Right lobe of liver (tissue), 6 donors: ENCODE measurements around the gene EHD3. TPM values are rescaled to one million over a fixed set of nuclear protein-coding genes. Genes with fewer than 3 reads are reported as not detected.

Experiments used
- ATAC-seq, 4 donors: fragments of 200-7000 bp; cut with Tn5 transposase; one replicate each; pipeline ENCODE4 v1.9.1; 2020; ENCODE audit warnings: mild to moderate bottlenecking in 4 of 4, moderate library complexity in 4 of 4
- DNase-seq, 3 donors: peaks; one replicate each; pipeline ENCODE4 v3.0.0-alpha.2; 2020
- H3K27ac ChIP-seq, 3 donors: fragments of 200-600 bp; one replicate each; pipeline ENCODE4 v1.8.0; 2022
- H3K27me3 ChIP-seq, 2 donors: fragments of 200-600 bp; one replicate each; pipeline ENCODE4 v1.8.0; 2022
- H3K36me3 ChIP-seq, 4 donors: fragments of 200-600 bp; sonication (generic) in 1 of 4; one replicate each; pipeline versions ENCODE4 v1.5.1 to v1.8.0; 2017 to 2022; ENCODE audit warnings: control low read depth in 1 of 4
- H3K4me1 ChIP-seq, 4 donors: fragments of 200-600 bp; sonication (generic) in 1 of 4; one replicate each; pipeline versions ENCODE4 v1.5.1 to v1.8.0; 2017 to 2022; ENCODE audit warnings: control low read depth in 1 of 4
- H3K4me3 ChIP-seq, 3 donors: fragments of 200-600 bp; one replicate each; pipeline ENCODE4 v1.8.0; 2022
- H3K9me3 ChIP-seq, 4 donors: fragments of 200-600 bp; sonication (generic) in 1 of 4; one replicate each; pipeline versions ENCODE4 v1.5.1 to v1.8.0; 2017 to 2022; ENCODE audit warnings: control low read depth in 1 of 4
- POLR2A ChIP-seq: fragments of 450-650 bp; IDR thresholded peaks from one replicate; pipeline ENCODE4 v1.6.1; 2017; ENCODE audit warnings: antibody characterized with exemption, mild to moderate bottlenecking
- WGBS: methylation state at CpG from one replicate; pipeline ENCODE4 v1.1.6; 2018; ENCODE audit warnings: low coverage, low lambda C conversion rate; ENCODE audit not compliant: insufficient coverage; ENCODE audit errors: missing lambda C conversion rate; 5-methylcytosine and 5-hydroxymethylcytosine counted together
- intact Hi-C, 2 donors: fragments of 100-400 bp; cut with DNase I; formaldehyde crosslinking; loops; one replicate each; pipeline versions ENCODE4 v1.11.2 to v1.14.1; 2022
- total RNA-seq, 6 experiments: library from RNA; depleted of rRNA in 2 of 6; stranded (reverse); fragments of >200 nt in 2 of 6; fragmentation: NEBNext Ultra II Directional in 3 of 6; extraction: Animal tissue kit (Norgen Biotek cat#: 25700) in 3 of 6; gene quantifications; one replicate each; pipeline versions ENCODE4 v1.1.0 to v1.2.4, GENCODE V29; 2016 to 2023
- TF ChIP-seq, protein P1 (sequence below), 4 donors: fragments of 200-600 bp in 3 of 4; fragments of 450-650 bp in 1 of 4; IDR thresholded peaks; one replicate each; pipeline versions ENCODE4 v1.5.1 to v1.8.0; 2016 to 2022; ENCODE audit warnings: antibody characterized with exemption in 4 of 4, mild to moderate bottlenecking in 2 of 4
- donor health status: DM: no; HTN: yes; CAD: no.
- donor health status: DM: no; HTN: no; CAD: no.
- donor health status: DM: no; HTN: no; CAD: no.
- donor health status: DM: no; HTN: yes; CAD: no.
- donor health status: DM: no; HTN: yes; CAD: no.

Gene EHD3
- total RNA-seq, 6 experiments from 2014 or later, result 4.0 to 10.6 (median 7.6) TPM

DNA sequence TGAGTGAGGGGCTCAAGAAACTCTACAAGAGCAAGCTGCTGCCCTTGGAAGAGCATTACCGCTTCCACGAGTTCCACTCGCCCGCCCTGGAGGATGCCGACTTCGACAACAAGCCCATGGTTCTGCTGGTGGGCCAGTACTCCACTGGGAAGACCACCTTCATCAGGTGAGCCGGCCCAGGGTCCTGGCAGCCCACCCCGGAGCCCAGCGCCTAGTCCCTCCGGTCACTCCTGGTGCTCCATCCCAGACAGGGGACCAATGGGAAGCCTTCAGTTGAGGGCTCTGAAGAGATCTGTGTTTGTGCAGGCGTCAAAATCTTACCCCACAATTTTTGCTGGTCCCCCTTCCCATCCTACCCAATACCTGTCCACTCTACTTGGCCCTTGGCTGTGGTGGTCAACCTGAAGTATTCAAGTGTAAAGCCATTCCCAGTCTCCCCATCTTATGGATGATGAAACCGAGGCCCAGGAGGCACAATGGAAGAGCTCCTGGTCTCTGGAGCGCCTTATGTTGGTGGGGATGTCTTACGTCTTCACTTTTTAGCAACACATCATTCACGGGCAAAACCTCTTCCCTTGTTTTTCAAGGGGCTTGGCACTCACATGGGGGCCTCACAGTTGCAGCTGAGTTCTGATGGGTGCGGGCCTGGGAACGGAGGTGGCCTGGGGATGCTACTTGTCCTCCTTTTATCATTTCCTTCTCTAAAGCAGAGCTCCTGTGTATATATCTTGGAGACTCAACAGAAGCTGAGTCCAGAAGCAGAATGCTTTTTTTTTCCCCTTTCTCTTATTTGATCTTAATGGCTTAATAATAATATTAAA is 941 bp downstream of the EHD3 start:
- no peaks in the 10 kb centered on the region for H3K27me3 ChIP-seq
- DNase-seq (peak in 1 of 3 donors; percentile 15), ATAC-seq (no peak)
- no peaks in the 10 kb centered on the region for H3K36me3 ChIP-seq
- intact Hi-C loops, result no loop called here
- peaks cover 0 to 7% (median 0%) of the 10 kb centered on the region in 4 donors for H3K4me1 ChIP-seq
- TF ChIP-seq, protein P1, sequence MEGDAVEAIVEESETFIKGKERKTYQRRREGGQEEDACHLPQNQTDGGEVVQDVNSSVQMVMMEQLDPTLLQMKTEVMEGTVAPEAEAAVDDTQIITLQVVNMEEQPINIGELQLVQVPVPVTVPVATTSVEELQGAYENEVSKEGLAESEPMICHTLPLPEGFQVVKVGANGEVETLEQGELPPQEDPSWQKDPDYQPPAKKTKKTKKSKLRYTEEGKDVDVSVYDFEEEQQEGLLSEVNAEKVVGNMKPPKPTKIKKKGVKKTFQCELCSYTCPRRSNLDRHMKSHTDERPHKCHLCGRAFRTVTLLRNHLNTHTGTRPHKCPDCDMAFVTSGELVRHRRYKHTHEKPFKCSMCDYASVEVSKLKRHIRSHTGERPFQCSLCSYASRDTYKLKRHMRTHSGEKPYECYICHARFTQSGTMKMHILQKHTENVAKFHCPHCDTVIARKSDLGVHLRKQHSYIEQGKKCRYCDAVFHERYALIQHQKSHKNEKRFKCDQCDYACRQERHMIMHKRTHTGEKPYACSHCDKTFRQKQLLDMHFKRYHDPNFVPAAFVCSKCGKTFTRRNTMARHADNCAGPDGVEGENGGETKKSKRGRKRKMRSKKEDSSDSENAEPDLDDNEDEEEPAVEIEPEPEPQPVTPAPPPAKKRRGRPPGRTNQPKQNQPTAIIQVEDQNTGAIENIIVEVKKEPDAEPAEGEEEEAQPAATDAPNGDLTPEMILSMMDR (IDR thresholded peaks at IDR 0.05), result no peak
- no peak for TF ChIP-seq POLR2A
- 29% methylated on average over 5 of the region's 17 CpGs for WGBS
- no peaks in the 10 kb centered on the region for H3K9me3 ChIP-seq
- peak overlapping the region; percentile 48 to 64 (median 53) for H3K4me3 ChIP-seq
- H3K27ac ChIP-seq, result peak overlapping the region in 2 of 3 donors; percentile 43 to 45

GRCh38 chr2:31235504-31235902 is 1.6 kb downstream of the EHD3 start:
- intact Hi-C loops, result no loop called here
- ATAC-seq, result no peak
- no peaks in the 10 kb centered on the region for H3K36me3 ChIP-seq
- TF ChIP-seq, protein P1 (IDR thresholded peaks at IDR 0.05), result no peak
- no peak for TF ChIP-seq POLR2A
- H3K9me3 ChIP-seq, result no peaks in the 10 kb centered on the region
- DNase-seq, result peak in 1 of 3 donors; percentile 7
- 51% methylated on average over 4 of the region's 4 CpGs for WGBS
- peak overlapping the region in 1 of 3 donors; percentile 18 for H3K27ac ChIP-seq
- H3K4me3 ChIP-seq, result peak overlapping the region in 2 of 3 donors; percentile 53 to 64
- H3K4me1 ChIP-seq, result peaks cover 0 to 7% (median 0%) of the 10 kb centered on the region in 4 donors
- no peaks in the 10 kb centered on the region for H3K27me3 ChIP-seq

DNA sequence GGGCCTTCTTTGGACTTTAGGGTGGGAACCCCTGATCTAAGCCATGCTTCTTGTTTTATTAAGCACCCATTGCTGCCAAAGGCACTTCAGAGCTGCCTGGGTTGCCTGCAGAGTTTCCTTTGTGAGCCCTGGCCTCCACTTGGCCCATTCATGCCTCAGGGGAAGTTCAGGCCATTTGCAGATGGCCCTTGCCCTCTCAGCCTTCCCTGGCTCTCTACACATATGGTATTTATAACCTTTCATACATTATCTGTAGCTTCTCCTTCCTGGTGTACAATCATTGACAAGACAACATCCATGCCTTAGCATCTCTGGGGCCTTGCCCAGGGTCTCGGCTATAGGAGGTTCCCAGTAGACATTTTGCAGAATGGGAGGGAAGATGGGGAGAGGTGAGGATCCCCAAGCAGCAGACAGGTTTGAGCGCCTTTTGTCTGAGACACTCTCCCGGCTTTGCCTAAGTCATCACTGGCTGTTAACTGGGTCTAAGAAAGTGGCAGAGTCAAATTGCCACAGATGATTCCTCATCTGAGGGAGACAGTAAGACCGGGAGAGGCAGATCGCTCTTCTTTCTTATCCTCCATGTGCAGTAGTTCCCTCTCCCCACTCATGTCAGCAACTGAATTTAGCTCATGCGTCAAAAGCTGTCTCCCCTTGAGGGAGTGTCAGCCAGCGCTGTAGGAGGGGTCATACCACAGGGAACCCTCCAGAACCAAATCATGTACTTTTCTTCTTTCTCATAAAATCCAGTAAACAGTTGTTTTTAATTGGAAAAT is 2.7 kb downstream of the EHD3 start:
- Histone ChIP-seq H3K27me3 (no peaks in the 10 kb centered on the region), H3K36me3 (no peaks in the 10 kb centered on the region), H3K9me3 (no peaks in the 10 kb centered on the region), H3K4me3 (peak overlapping the region in 2 of 3 donors; percentile 53 to 64), H3K4me1 (peaks cover 0 to 7% (median 0%) of the 10 kb centered on the region in 4 donors), H3K27ac (peak overlapping the region in 1 of 3 donors; percentile 21)
- no peak for ATAC-seq
- WGBS, result 41% methylated on average over 7 of the region's 7 CpGs
- peak in 1 of 3 donors; percentile 23 for DNase-seq
- intact Hi-C loops, result no loop called here
- TF ChIP-seq, protein P1 (IDR thresholded peaks at IDR 0.05), result no peak
- no peak for TF ChIP-seq POLR2A

DNA sequence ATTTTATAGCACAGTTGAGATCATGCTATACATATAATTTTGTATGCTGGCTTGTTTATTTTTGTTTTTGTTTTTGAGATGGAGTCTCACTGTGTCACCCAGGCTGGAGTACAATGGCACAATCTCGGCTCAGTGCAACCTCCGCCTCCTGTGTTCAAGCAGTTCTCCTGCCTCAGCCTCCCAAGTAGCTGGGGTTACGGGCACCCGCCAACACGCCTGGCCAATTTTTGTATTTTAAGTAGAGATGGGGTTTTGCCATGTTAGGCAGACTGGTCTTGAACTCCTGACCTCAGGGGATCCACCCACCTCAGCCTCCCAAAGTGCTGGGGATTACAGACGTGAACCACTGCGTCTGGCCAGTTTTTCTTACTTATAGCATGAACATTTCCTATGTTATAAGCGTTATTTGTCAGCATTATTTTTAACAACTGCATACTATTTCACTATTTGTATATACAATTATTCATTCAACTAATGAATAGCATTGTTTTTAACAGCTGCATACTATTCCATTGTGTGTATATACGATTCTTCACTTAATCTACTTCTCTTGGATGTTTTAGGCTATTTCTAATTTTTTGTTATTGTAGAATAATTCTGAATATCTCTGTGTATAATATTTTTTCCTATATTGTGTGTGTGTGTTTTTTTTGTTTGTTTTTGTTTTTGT is 3.5 kb downstream of the EHD3 start:
- 80% methylated on average over 9 of the region's 9 CpGs for WGBS
- H3K36me3 ChIP-seq, result no peaks in the 10 kb centered on the region
- ATAC-seq, result no peak
- TF ChIP-seq, protein P1 (IDR thresholded peaks at IDR 0.05), result no peak
- no peak for TF ChIP-seq POLR2A
- H3K4me3 ChIP-seq, result peak overlapping the region in 1 of 3 donors; percentile 64
- H3K9me3 ChIP-seq, result no peaks in the 10 kb centered on the region
- no peaks in the 10 kb centered on the region for H3K27me3 ChIP-seq
- peaks cover 0 to 7% (median 0%) of the 10 kb centered on the region in 4 donors for H3K4me1 ChIP-seq
- DNase-seq, result peak in 1 of 3 donors; percentile 31
- intact Hi-C loops, result no loop called here
- no peak overlapping the region for H3K27ac ChIP-seq
